Thyroid gland (tissue), 4 donors: ENCODE measurements around the gene IFNG. TPM values are rescaled to one million over a fixed set of nuclear protein-coding genes. Genes with fewer than 3 reads are reported as not detected.

Source experiments
- DNase-seq, 2 donors: peaks; one replicate each; pipeline ENCODE4 v3.0.0-alpha.2; 2019
- H3K27ac ChIP-seq, 3 donors: fragments of 200-600 bp; sonication (generic); 1 replicate in 2 of 3; 2 replicates in 1 of 3; pipeline ENCODE4 v1.5.1; 2016 to 2019; ENCODE audit warnings: mild to moderate bottlenecking in 1 of 3, moderate library complexity in 1 of 3
- H3K27me3 ChIP-seq: fragments of 200-600 bp; sonication (generic); one replicate; pipeline ENCODE4 v1.5.1; 2019
- H3K36me3 ChIP-seq, 2 donors: fragments of 200-600 bp; sonication (generic); one replicate each; pipeline ENCODE4 v1.5.1; 2016 to 2019
- H3K4me1 ChIP-seq, 2 donors: fragments of 200-600 bp; sonication (generic); one replicate each; pipeline ENCODE4 v1.5.1; 2017 to 2019
- H3K4me3 ChIP-seq, 3 donors: fragments of 200-600 bp; sonication (generic); replicated peaks in 1 of 3; 1 replicate in 2 of 3; 2 replicates in 1 of 3; pipeline ENCODE4 v1.5.1; 2016; ENCODE audit warnings: mild to moderate bottlenecking in 1 of 3
- H3K9me3 ChIP-seq: fragments of 200-600 bp; sonication (generic); one replicate; pipeline ENCODE4 v1.5.1; 2017
- CTCF ChIP-seq, 6 experiments: fragments of 200-600 bp in 3 of 6; fragments of 450-650 bp in 3 of 6; sonication (generic) in 3 of 6; IDR thresholded peaks; one replicate each; pipeline ENCODE4 v1.5.1; 2016 to 2019; ENCODE audit warnings: antibody characterized with exemption in 6 of 6, mild to moderate bottlenecking in 2 of 6, inconsistent platforms in 1 of 6, moderate library complexity in 1 of 6
- POLR2A ChIP-seq, 2 donors: fragments of 450-650 bp; IDR thresholded peaks; one replicate each; pipeline ENCODE4 v1.6.1; 2017; ENCODE audit warnings: antibody characterized with exemption in 2 of 2, mild to moderate bottlenecking in 2 of 2, moderate library complexity in 1 of 2
- WGBS, 2 donors: methylation state at CpG; one replicate each; pipeline ENCODE4 v1.1.5; 2017; 5-methylcytosine and 5-hydroxymethylcytosine counted together
- intact Hi-C: fragments of 100-400 bp; cut with DNase I; formaldehyde crosslinking; loops from one replicate; pipeline ENCODE4 v1.15.1; 2023
- total RNA-seq, 4 donors: library from RNA; depleted of rRNA; stranded (reverse); fragments of >200 nt; gene quantifications; one replicate each; pipeline ENCODE4 v1.2.3, GENCODE V29; 2016

The IFNG gene
- total RNA-seq, 4 donors from 2014 or later: not detected

- Histone ChIP-seq H3K4me1 (no peaks in the 10 kb centered on the region), H3K9me3 (no peaks in the 10 kb centered on the region), H3K27me3 (no peaks in the 10 kb centered on the region), H3K27ac (no peak overlapping the region), H3K36me3 (no peaks in the 10 kb centered on the region), H3K4me3 (no peak overlapping the region)
- TF ChIP-seq POLR2A (IDR thresholded peaks at IDR 0.05) (no peak), CTCF (IDR thresholded peaks at IDR 0.05) (no peak)
- WGBS, 2 donors: 44 to 51% methylated on average over 2 of the region's 2 CpGs
- intact Hi-C loops: no loop called here
- no peak for DNase-seq
Measured at GRCh38 chr12:68158432-68158831, 1.1 kb downstream of the IFNG start.

GRCh38 chr12:68157380-68157779, 2.2 kb downstream of the IFNG start:
- no peak for DNase-seq
- Histone ChIP-seq H3K9me3 (no peaks in the 10 kb centered on the region), H3K4me1 (no peaks in the 10 kb centered on the region), H3K36me3 (no peaks in the 10 kb centered on the region), H3K27me3 (no peaks in the 10 kb centered on the region), H3K4me3 (no peak overlapping the region), H3K27ac (no peak overlapping the region)
- 56 to 67% methylated on average over 4 of the region's 4 CpGs for WGBS, 2 donors
- no peak for TF ChIP-seq POLR2A (IDR thresholded peaks at IDR 0.05)
- no peak for TF ChIP-seq CTCF (IDR thresholded peaks at IDR 0.05)
- intact Hi-C loops: no loop called here

- DNase-seq: no peak
- TF ChIP-seq POLR2A (IDR thresholded peaks at IDR 0.05): no peak
- TF ChIP-seq CTCF (IDR thresholded peaks at IDR 0.05): no peak
- Histone ChIP-seq H3K9me3 (no peaks in the 10 kb centered on the region), H3K4me3 (no peak overlapping the region), H3K27me3 (no peaks in the 10 kb centered on the region), H3K36me3 (no peaks in the 10 kb centered on the region), H3K27ac (no peak overlapping the region), H3K4me1 (no peaks in the 10 kb centered on the region)
- 82 to 90% methylated on average over 1 of the region's 1 CpG for WGBS, 2 donors
- intact Hi-C loops: no loop called here
Measured at GRCh38 chr12:68156636-68157035, 2.9 kb downstream of the IFNG start.

- intact Hi-C loops: no loop called here
- 9% methylated on average over 1 of the region's 1 CpG for WGBS, 2 donors
- TF ChIP-seq POLR2A (IDR thresholded peaks at IDR 0.05): no peak
- no peak for TF ChIP-seq CTCF (IDR thresholded peaks at IDR 0.05)
- H3K4me3 ChIP-seq: no peak overlapping the region
- H3K9me3 ChIP-seq: no peaks in the 10 kb centered on the region
- H3K27ac ChIP-seq: no peak overlapping the region
- no peak for DNase-seq
- no peaks in the 10 kb centered on the region for H3K36me3 ChIP-seq
- H3K4me1 ChIP-seq: no peaks in the 10 kb centered on the region
- H3K27me3 ChIP-seq: no peaks in the 10 kb centered on the region
Measured at GRCh38 chr12:68154779-68155178, 4.8 kb downstream of the IFNG start.

- no peak for DNase-seq
- Histone ChIP-seq H3K9me3 (no peaks in the 10 kb centered on the region), H3K36me3 (no peaks in the 10 kb centered on the region), H3K4me3 (no peak overlapping the region), H3K27ac (no peak overlapping the region), H3K27me3 (no peaks in the 10 kb centered on the region), H3K4me1 (no peaks in the 10 kb centered on the region)
- TF ChIP-seq POLR2A (IDR thresholded peaks at IDR 0.05): no peak
- no peak for TF ChIP-seq CTCF (IDR thresholded peaks at IDR 0.05)
- intact Hi-C loops: no loop called here
- 72 to 74% methylated on average over 7 of the region's 7 CpGs for WGBS, 2 donors
Measured at GRCh38 chr12:68148261-68148951, 11.1 kb downstream of the IFNG start.
